GM19238 (cell line): ENCODE data around the gene RAP1B.

ENCODE experiments used
- DNase-seq: peaks from one replicate; pipeline ENCODE4 v3.0.0; 2011; ENCODE audit warnings: low spot score; ENCODE audit not compliant: insufficient read length

RAP1B gene

DNA sequence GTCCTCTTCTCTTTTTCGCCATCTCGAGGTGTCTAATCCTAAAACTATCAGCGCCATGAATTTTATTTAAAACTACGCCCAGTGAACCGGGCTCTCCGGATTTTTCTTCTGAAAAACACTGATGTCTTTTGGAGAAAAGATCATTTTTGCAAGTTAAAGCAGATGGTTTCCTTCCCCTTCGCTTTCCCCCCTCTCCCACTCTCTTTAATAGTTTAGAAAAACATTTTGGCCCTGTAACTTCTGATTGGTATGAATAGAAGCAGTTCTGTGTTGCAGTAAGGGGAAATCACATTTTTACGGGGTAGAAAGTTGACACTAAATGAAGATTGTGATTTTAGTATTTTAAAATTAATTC lies 1.1 kb downstream of the RAP1B start:
- DNase-seq, result no peak

GRCh38 chr12:68612202-68612601 lies 1.5 kb downstream of the RAP1B start:
- no peak for DNase-seq

- DNase-seq, result no peak
Measured at GRCh38 chr12:68612697-68613096, 2.0 kb downstream of the RAP1B start.

DNA sequence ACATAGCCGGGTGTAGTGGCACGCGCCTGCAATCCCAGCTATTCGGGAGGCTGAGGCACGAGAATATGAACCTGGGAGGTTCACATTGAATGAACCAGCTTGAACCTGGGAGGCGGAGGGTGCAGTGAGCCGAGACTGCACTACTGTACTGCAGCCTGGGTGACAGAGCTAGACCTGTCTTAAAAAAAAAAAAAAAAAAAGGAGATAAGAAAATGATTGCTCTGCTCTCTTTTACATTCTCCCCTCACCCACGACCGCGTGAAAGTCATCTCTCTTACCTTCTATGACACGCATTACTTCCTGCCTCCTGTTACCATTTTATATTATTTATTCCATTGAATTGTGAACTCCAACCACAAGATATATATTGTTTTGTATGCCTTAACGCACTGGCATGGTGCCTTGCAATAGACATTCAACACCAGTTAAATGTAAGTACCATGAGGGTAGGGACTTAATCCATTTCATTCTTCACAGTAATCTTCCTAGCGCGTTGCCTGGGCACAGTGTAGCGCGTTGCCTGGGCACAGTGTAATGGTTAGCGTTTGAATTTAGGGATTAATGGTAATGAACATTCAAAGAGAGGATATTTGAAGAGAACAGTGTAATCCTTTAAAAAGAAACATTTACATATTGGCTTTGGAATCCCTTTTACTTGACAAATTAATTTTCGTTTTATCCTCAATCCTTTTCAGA lies 2.7 kb downstream of the RAP1B start:
- no peak for DNase-seq

DNA sequence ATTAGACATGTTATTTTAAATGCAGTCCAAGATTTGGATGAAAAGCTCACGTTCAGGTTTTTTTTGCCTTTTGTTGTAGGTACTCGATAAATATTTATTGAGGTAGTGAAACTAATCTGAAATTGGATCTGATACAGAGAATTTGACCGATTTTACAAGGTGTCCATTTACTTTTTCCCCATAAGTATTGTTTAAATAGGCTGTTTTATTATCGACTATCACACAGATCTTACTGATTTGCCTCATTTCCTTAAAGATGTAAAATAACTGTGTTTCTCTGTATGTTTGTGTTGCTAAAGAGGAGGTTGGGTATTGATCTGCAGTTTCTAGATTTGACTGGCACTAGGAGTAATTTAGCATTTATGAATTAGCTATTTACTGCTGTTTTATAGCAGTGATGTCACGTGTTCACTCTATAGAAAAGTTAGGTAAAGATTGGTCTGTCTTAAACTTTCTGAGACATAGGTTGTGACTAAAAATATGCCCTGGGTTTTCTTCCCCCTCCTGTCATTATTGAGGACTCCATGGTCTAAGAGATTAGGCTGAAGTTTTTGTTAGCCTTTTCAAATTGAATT lies 3.5 kb downstream of the RAP1B start:
- no peak for DNase-seq

DNA sequence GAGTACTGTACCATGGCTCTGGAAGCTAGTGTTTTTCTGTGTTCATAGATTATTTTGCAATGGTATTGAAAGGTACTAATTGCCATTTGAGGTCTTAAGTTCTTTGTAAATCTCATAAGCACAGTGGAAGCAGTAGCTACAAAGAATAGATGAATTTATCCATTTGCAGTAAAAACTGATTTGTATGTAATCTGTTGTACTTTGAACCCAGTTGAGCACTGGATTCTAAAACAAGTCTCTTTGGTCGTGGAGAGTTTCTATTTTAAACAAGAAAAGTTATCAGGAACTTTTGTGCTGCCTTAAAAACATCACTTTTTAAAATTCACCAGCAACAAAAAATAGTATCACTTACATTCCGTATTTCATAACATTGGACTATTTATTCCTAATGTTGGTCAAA lies 4.1 kb downstream of the RAP1B start:
- DNase-seq, result no peak

GRCh38 chr12:68617160-68617926 lies 6.6 kb downstream of the RAP1B start:
- no peak for DNase-seq

DNA sequence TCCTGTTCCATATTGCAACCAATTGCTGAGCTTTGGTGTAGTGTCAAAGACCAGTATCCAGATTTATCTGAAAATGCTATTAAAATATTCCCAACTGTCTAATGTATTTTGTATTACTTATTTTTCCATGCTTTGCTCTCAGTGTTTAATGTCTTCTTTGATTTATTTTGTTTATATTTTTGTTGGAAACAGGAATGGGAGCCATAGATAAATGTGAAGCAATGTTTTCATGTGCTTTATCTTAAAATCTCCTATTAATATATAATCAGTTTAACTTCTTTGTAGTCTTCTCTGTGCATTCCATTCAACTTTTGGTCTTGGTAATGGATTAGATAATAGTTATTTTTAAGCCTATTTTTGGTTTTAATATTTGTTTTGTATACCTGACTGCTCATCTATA lies 8.8 kb downstream of the RAP1B start:
- no peak for DNase-seq

- DNase-seq, result no peak
Measured at GRCh38 chr12:68620519-68621471, 10.1 kb downstream of the RAP1B start.

DNA sequence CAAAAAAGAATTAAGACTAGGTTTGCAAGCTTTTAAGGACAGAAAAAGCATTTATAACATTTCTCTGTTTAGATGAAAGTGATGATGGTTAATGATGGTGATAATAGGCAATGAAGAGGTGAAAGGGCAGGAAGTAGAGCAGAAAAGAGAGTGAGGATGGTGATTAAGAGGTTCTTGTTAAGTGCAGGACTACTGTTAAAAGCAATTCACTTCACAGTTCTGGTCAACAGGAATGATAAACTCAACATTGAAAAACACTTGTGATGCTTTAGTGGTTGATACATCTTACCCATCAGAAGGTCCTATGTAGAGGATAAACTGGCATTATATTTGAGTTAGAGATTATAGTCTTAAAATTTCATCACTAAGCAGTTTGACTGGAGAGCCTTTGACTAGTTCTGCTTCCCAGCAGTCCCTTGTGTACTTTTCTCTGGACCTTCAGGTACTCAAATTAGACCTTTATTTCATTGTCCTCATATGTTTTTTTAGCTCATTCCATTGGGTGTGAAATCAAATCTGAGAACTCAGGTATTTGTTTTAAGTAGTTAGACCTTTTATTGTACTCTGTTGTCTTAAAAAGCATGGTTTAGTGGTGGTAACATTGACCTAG lies 10.9 kb downstream of the RAP1B start:
- DNase-seq, result no peak

- DNase-seq, result no peak
Measured at GRCh38 chr12:68622250-68622649, 11.6 kb downstream of the RAP1B start.

DNA sequence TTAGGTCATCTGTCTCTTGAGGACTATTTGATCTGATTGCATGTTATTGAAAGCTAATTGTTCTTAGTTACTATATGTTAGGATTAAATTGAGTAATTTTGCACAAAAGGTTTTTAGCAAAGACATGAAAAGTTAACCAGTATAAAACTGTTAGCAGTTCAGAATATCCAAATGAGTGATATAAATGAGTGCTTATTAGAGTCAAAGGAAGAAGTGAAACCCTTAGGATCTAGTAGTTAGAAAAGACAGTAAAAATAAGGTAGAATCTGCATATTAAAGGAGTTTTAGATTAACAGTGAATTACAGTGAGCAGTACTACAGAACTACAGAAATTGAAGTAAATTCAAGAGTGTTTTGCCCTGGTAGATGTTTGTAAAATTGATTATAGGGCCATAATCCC lies 12.4 kb downstream of the RAP1B start:
- DNase-seq, result no peak

DNA sequence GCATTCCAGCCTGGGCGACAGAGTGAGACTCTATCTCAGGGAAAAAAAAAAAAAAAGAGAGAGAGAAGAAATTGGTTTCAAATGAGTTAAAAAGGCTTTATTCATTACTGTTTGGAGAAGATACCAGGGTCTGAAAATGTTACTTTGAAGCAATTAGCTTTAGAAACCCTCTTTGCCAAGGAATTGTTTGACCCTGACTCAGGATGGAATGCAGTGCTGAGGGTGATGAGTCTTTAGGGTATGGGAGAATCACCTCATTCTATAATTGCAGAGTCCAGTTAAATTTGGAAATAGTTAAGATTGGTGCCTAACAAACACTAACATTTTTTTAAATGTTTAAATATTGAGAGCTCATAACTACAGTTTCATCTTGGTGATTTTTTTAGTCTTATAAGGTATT lies 13.3 kb downstream of the RAP1B start:
- no peak for DNase-seq

- DNase-seq, result no peak
Measured at GRCh38 chr12:68624933-68625332, 14.2 kb downstream of the RAP1B start.

- DNase-seq, result no peak
Measured at GRCh38 chr12:68627673-68628319, 17.1 kb downstream of the RAP1B start.

DNA sequence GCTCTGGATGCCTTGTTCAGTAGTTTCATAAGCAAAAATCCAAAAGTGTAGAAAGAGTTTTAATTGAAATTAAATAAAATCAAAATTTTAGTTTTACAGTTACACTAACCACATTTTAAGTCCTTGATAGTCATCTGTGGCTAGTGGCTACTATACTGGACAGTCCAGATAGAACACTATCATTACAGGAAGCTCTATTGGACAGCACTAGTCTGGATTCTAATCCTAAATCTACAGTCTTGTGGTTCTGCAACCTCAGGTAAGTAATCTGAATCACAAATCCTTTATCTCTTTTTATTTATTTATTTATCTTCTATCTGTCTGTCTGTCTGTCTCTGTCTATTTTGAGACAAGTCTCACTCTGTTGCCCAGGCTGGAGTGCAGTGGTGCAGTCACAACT lies 18.0 kb downstream of the RAP1B start:
- no peak for DNase-seq

GRCh38 chr12:68630050-68630449 lies 19.4 kb downstream of the RAP1B start:
- DNase-seq, result no peak

DNA sequence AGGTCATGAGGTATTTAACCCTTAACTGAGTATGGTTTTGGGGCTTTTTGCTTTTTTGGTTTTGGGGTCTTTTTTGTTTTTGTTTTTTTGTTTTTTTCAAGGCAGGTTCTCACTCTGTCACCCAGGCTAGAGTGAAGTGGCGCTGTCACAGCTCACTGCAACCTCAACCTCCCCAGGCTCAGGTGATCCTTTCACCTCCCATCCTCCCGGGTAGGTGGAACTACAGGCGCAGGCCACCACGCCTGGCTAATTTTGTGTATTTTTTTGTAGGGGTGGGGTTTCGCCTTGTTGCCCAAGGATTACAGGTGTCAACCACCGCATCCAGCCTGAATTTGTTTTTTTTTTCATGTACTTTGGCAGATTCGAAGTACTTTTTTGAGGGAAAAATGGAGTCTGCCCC lies 19.9 kb downstream of the RAP1B start:
- DNase-seq, result no peak

- DNase-seq, result no peak
Measured at GRCh38 chr12:68631227-68631626, 20.5 kb downstream of the RAP1B start.

DNA sequence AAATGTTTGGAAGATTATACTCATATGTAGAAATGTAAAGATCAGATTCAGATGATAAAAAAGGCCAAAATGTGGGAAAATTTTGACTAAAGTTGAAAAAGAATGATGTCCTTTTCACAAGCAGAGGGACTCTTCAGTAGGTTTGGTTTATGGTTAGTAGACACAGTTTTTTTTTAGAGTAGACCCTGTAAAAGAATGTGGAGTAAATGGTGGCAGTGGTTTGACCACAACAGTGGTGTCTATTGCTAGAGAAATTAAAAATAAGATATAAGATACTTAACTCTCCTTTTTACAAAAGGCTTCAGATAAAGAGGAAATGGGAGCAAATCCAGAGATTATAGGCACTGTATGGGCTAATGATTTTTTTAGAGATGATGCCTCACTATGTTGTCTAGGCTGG lies 21.8 kb downstream of the RAP1B start:
- no peak for DNase-seq
